HCT116 (cell line): ENCODE measurements around the gene PCDHB6. TPM values are rescaled to one million over a fixed set of nuclear protein-coding genes. Genes with fewer than 3 reads are reported as not detected.
"Not testable (repeated sequence)": the region's sequence is repeated elsewhere in the genome, so short reads cannot be mapped to it uniquely, and the experiment has no call there.

Experiments
- ATAC-seq: fragments of 200-7000 bp; cut with Tn5 transposase; 2 replicates; pipeline ENCODE4 v1.9.1; 2020; ENCODE audit warnings: mild to moderate bottlenecking, moderate library complexity
- BruUV-seq: library from RNA; stranded (reverse); fragments of 400-500 nt; replicated peaks from 2 replicates; lab custom pipeline; 2021; lab: Mats Ljungman, UMichigan
- CTCF ChIA-PET: fragments of 300-600 bp; sonication (Branson Sonifier 250); formaldehyde crosslinking; loops from one replicate; lab custom pipeline; 2021; ENCODE audit warnings: antibody characterized with exemption; lab: Charles Lee
- POLR2A ChIA-PET: fragments of 300-600, 350-600 bp; sonication (Branson Sonifier 250); formaldehyde crosslinking; loops from one replicate; lab custom pipeline; 2021; ENCODE audit warnings: antibody characterized with exemption; lab: Charles Lee
- RAD21 ChIA-PET, 2 experiments: fragments of 300-600 bp; sonication (Branson Sonifier 250); formaldehyde crosslinking; loops; one replicate each; lab custom pipeline; 2023; ENCODE audit warnings: low total read pairs in 2 of 2; ENCODE audit not compliant: uncharacterized antibody in 2 of 2, unreplicated experiment in 2 of 2, low non-redundant PET in 1 of 2; lab: Charles Lee
- DNase-seq: peaks from one replicate; pipeline ENCODE4 v3.0.0-alpha.2; 2010; ENCODE audit warnings: low read depth, low spot score
- H2AFZ ChIP-seq: fragments of 200-600 bp; shearing (Covaris generic), sonication (generic); 2 replicates; pipeline ENCODE4 v1.6.1; 2017; ENCODE audit warnings: low read depth, mixed run types, mixed read lengths, antibody characterized with exemption, low read length; ENCODE audit not compliant: poor library complexity, severe bottlenecking
- H3K27ac ChIP-seq: 2 replicates; pipeline ENCODE4 v1.5.1; 2012; ENCODE audit warnings: low read depth, low read length
- H3K27me3 ChIP-seq: fragments of 200-600 bp; sonication (generic); 2 replicates; pipeline ENCODE4 v1.6.1; 2016; ENCODE audit warnings: mixed run types, low read length, mixed read lengths; ENCODE audit not compliant: insufficient read depth
- H3K36me3 ChIP-seq, 2 experiments: fragments of 200-500 bp in 1 of 2; fragments of 200-600 bp in 1 of 2; sonication (Bioruptor generic) in 1 of 2; sonication (generic) in 1 of 2; 2 replicates each; pipeline versions ENCODE4 v1.5.1 to v1.6.1; 2014 to 2016; ENCODE audit warnings: low read length in 2 of 2, inconsistent platforms in 1 of 2, mixed read lengths in 1 of 2, mixed run types in 1 of 2; ENCODE audit not compliant: insufficient read depth in 2 of 2, control insufficient read depth in 1 of 2
- H3K4me1 ChIP-seq, 2 experiments: fragments of 200-600 bp in 1 of 2; sonication (generic) in 1 of 2; 2 replicates each; pipeline versions ENCODE4 v1.5.1 to v1.6.1; 2012 to 2017; ENCODE audit warnings: low read length in 2 of 2, inconsistent platforms in 1 of 2, mild to moderate bottlenecking in 1 of 2, mixed read lengths in 1 of 2, mixed run types in 1 of 2, moderate library complexity in 1 of 2; ENCODE audit not compliant: insufficient read depth in 2 of 2, control insufficient read depth in 1 of 2
- H3K4me2 ChIP-seq: fragments of 200-600 bp; sonication (generic); 2 replicates; pipeline ENCODE4 v1.6.1; 2017; ENCODE audit warnings: mixed run types, low read length, mixed read lengths
- H3K4me3 ChIP-seq, 2 experiments: fragments of 200-600 bp in 1 of 2; sonication (generic) in 1 of 2; replicated peaks in 1 of 2; 2 replicates each; pipeline ENCODE4 v1.5.1; 2011 to 2016; ENCODE audit warnings: low read length in 2 of 2, control low read depth in 1 of 2, low read depth in 1 of 2, mild to moderate bottlenecking in 1 of 2, mixed read lengths in 1 of 2, mixed run types in 1 of 2
- H3K79me2 ChIP-seq: fragments of 200-600 bp; sonication (generic); 2 replicates; pipeline ENCODE4 v1.6.1; 2017; ENCODE audit warnings: mild to moderate bottlenecking, mixed run types, low read length, moderate library complexity, mixed read lengths; ENCODE audit not compliant: insufficient read depth
- H3K9ac ChIP-seq: fragments of 200-600 bp; sonication (generic); 2 replicates; pipeline ENCODE4 v1.6.1; 2016; ENCODE audit warnings: low read length, mixed read lengths
- H3K9me2 ChIP-seq: fragments of 200-600 bp; sonication (generic), shearing (Covaris generic); 2 replicates; pipeline ENCODE4 v1.6.1; 2017; ENCODE audit warnings: mixed run types, mild to moderate bottlenecking, moderate library complexity; ENCODE audit not compliant: insufficient read depth
- H3K9me3 ChIP-seq, 2 experiments: fragments of 200-500 bp in 1 of 2; fragments of 200-600 bp in 1 of 2; sonication (Bioruptor generic) in 1 of 2; sonication (generic) in 1 of 2; 2 replicates each; pipeline ENCODE4 v1.6.1; 2014 to 2017; ENCODE audit warnings: low read length in 2 of 2, mixed read lengths in 2 of 2, inconsistent platforms in 1 of 2, low read depth in 1 of 2, mild to moderate bottlenecking in 1 of 2, mixed run types in 1 of 2, moderate library complexity in 1 of 2; ENCODE audit not compliant: control insufficient read depth in 1 of 2, insufficient read depth in 1 of 2
- H4K20me1 ChIP-seq: fragments of 200-600 bp; sonication (generic), shearing (Covaris generic); 2 replicates; pipeline ENCODE4 v1.6.1; 2017; ENCODE audit warnings: mixed run types, mild to moderate bottlenecking, moderate library complexity; ENCODE audit not compliant: insufficient read depth
- intact Hi-C: fragments of 100-400 bp; cut with micrococcal nuclease; formaldehyde crosslinking; loops from 2 replicates; pipeline ENCODE4 v1.10.0; 2022
- total RNA-seq: library from RNA; stranded (reverse); gene quantifications from one replicate; pipeline ENCODE4 v1.2.1, GENCODE V29; 2021; ENCODE audit not compliant: unreplicated experiment

Gene PCDHB6
- total RNA-seq, 1 experiment from 2014 or later = not detected

DNA sequence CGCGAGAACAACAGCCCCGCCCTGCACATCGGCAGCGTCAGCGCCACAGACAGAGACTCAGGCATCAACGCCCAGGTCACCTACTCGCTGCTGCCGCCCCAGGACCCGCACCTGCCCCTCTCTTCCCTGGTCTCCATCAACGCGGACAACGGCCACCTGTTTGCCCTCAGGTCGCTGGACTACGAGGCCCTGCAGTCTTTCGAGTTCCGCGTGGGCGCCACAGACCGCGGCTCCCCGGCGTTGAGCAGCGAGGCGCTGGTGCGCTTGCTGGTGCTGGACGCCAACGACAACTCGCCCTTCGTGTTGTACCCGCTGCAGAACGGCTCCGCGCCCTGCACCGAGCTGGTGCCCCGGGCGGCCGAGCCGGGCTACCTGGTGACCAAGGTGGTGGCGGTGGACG, 1.8 kb downstream of the PCDHB6 start:
- not testable (repeated sequence) for BruUV-seq

DNA sequence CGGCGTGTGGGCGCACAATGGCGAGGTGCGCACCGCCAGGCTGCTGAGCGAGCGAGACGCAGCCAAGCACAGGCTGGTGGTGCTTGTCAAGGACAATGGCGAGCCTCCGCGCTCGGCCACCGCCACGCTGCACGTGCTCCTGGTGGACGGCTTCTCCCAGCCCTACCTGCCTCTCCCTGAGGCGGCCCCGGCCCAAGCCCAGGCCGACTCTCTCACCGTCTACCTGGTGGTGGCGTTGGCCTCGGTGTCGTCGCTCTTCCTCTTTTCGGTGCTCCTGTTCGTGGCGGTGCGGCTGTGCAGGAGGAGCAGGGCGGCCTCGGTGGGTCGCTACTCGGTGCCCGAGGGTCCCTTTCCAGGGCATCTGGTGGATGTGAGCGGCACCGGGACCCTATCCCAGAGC, 2.2 kb downstream of the PCDHB6 start:
- H3K4me2 ChIP-seq, H3K9me2 ChIP-seq, H3K4me1 ChIP-seq, intact Hi-C loops, POLR2A ChIA-PET, H3K4me3 ChIP-seq, H3K9ac ChIP-seq, DNase-seq, RAD21 ChIA-PET, H3K36me3 ChIP-seq, H3K27ac ChIP-seq, CTCF ChIA-PET, H2AFZ ChIP-seq, H3K9me3 ChIP-seq, H3K27me3 ChIP-seq, BruUV-seq, H3K79me2 ChIP-seq, H4K20me1 ChIP-seq, ATAC-seq: not testable (repeated sequence)

More for the DNA sequence above, 1.8 kb downstream of the PCDHB6 start:
- intact Hi-C loops, H3K36me3 ChIP-seq, RAD21 ChIA-PET, H3K79me2 ChIP-seq, H3K27ac ChIP-seq, DNase-seq, H3K9me3 ChIP-seq, CTCF ChIA-PET, H3K9me2 ChIP-seq, H3K4me3 ChIP-seq, H4K20me1 ChIP-seq, H3K27me3 ChIP-seq, H3K4me1 ChIP-seq, H3K9ac ChIP-seq, H3K4me2 ChIP-seq, H2AFZ ChIP-seq, POLR2A ChIA-PET, ATAC-seq: not testable (repeated sequence)
